Caki2 (cell line): Measurements from ENCODE around the gene ABCA13. TPM values are rescaled to one million over a fixed set of nuclear protein-coding genes. Genes with fewer than 3 reads are reported as not detected.

Source experiments
- DNase-seq: peaks from one replicate; pipeline ENCODE4 v3.0.0-alpha.2; 2015; ENCODE audit warnings: low read depth
- in situ Hi-C: cut with HindIII; loops from 2 replicates; pipeline ENCODE4 v1.10.0; 2016; ENCODE audit warnings: low sequenced_read_pairs, low pct_unique_long_range_greater_than_20kb, mixed read lengths
- total RNA-seq: library from RNA; depleted of rRNA; stranded (reverse); fragments of >200 nt; shearing (Covaris generic); gene quantifications from 2 replicates; pipeline ENCODE4 v1.2.3, GENCODE V29; 2014; ENCODE audit warnings: low replicate concordance

Gene ABCA13
- total RNA-seq, 1 experiment from 2014 or later, result 6.3 TPM

DNA sequence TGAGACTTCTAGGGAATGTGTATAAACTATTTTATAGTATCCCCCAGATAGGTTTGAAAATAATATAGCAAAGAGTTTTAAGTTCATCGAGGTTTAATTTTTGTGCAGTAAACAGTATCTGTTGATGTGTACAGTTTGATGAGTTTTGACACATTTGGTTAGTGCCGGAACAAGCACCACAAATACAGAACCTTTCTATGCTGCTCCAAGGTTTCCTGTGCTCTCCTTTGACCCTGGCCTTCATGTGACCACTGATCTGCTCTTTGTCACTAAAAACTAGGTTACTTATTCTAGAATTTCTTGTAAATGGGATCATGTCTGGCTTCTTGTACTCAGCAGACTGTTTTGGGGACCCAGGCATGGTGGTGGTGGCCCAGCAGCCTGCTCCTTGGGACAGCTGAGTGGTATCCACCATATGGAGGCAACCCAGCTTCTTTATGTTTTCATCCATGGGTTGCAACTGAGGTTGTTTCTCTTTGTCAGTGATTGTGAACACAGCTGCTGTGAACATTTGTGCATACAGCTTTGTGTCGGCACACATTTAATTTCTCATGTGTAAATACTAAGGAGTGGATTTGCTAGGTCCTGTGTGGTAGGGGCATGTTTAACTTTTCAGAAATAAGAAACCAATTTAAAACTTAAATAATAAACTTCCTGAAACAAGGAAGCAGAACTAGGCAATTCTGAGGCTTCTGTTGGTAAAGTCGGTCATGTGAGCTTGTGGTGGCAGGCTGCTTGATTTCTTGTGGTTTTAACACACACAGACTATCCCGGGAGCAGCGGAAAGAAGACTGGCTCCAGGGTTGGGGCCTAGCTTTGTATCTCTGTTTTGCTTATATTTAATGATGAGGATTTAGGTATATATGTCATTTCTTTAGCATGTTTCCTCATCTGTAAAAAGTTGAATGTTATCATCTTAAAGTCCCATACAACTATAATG, 219.4 kb downstream of the ABCA13 start:
- DNase-seq, result no peak
- in situ Hi-C loops, result no loop called here

- in situ Hi-C loops, result no loop called here
- DNase-seq, result no peak
These were observed 226.9 kb downstream of the ABCA13 start for GRCh38 chr7:48398191-48398590.

DNA sequence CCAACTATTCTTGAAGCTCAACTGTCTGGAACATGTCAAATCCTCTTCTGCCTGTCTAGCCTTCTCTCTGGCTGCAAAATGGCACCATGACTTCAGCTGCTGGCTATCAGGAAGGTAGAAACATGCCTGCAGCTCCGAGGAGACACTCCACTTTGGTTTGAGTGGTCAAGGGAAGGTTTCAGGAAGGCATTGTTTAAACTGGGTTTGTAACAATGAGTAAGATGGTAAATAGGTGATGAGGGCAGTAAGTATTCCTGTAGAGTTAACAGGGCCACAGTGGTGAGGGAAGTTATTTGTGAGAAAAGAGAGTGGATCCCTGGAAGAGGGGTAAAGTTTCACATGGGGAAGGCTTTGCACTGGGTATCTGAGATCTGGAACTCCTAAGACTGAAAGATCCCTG, 231.5 kb downstream of the ABCA13 start:
- no peak for DNase-seq
- in situ Hi-C loops, result no loop called here

GRCh38 chr7:48408731-48409130, 237.5 kb downstream of the ABCA13 start:
- in situ Hi-C loops, result no loop called here

DNA sequence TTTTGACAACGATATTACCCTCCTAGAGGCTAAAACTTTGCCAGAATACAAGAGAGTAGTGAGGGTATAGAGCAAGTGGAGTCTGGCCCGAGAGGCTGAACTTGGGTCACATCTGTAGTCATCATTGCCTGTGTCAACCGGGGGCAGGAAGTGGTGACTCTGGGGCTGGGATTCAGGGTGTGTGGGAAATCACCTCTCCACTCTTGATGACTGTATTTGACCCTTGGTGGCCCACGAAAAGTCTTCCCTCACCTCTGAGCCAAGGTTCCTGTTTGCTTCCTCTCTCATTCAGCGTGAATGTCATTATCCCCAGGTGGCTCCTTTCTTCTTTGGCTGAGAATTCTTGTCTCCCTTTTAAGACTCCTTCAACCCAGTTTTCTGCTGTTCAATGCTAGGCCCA, 240.4 kb downstream of the ABCA13 start:
- no peak for DNase-seq
- in situ Hi-C loops, result no loop called here

More at GRCh38 chr7:48408731-48409130, 237.5 kb downstream of the ABCA13 start:
- DNase-seq, result no peak

GRCh38 chr7:48414011-48414732, 242.9 kb downstream of the ABCA13 start:
- in situ Hi-C loops, result no loop called here
- no peak for DNase-seq

- DNase-seq, result no peak
- in situ Hi-C loops, result no loop called here
These were observed 245.2 kb downstream of the ABCA13 start for GRCh38 chr7:48416327-48416908.

DNA sequence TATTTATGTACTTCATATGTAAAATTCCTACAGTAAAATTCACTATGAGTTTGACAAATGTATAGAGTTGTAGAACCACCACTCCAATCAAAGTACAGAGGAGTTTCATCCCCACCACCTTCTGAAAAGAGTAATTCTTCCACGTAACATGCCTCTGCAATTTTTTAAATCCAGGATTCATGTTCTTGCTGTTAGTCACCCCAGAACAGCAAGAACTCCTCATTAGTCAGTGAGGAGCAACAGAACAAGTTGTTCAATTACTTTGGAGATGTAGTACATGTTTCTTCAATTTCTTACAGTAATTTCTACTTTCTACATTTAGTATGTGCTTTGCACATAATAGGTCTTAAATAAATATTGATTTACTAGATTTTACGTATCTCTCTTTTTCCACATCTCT, 248.1 kb downstream of the ABCA13 start:
- in situ Hi-C loops, result no loop called here
- no peak for DNase-seq

DNA sequence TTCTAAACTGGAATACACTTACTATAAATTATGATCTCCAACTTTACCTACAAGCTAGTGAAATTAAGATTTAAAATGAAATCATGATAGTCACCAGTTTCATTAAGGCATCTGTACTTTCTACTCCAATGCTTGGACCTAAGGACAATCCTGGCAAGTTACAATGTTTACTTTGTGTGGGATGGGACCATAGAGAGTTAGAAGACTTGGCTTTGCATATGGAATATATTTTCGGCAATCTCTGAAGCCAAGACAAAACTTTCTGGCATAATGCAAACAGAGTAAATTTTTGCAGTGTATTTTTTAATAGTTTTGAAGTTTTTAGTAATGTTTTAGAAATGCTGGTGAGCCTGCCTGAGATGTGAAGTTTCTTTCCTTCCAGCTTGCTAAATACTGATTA, 248.9 kb downstream of the ABCA13 start:
- in situ Hi-C loops, result no loop called here
- DNase-seq, result no peak

GRCh38 chr7:48421357-48421756, 250.1 kb downstream of the ABCA13 start:
- in situ Hi-C loops, result no loop called here
- DNase-seq, result peak; percentile 43

DNA sequence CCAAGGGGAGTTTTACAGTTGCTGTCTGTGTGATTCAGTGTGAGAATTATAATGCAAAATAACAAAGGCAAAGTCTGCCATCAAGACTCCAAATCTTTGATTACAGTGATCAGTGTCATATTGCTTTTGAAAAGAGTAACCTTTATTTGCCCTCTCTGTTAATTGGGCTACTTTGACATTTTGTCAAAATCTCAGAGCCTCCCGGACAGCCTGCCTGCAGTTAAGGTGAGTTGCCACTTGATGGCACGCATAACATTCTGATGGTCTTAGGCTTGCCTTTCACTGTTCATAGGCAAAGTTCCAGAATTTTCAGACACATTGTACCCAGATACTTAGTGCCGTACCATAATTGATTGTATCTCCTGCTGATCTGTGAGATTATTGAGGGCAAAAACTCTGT, 253.5 kb downstream of the ABCA13 start:
- peak; percentile 22 for DNase-seq
- in situ Hi-C loops, result no loop called here

GRCh38 chr7:48426331-48426965, 255.2 kb downstream of the ABCA13 start:
- in situ Hi-C loops, result no loop called here
- DNase-seq, result no peak

GRCh38 chr7:48426966-48427555, 255.8 kb downstream of the ABCA13 start:
- in situ Hi-C loops, result no loop called here
- peak; percentile 97 for DNase-seq

GRCh38 chr7:48427671-48428070, 256.4 kb downstream of the ABCA13 start:
- in situ Hi-C loops, result no loop called here
- DNase-seq, result no peak

GRCh38 chr7:48428091-48428684, 256.9 kb downstream of the ABCA13 start:
- DNase-seq, result peak; percentile 20
- in situ Hi-C loops, result no loop called here

DNA sequence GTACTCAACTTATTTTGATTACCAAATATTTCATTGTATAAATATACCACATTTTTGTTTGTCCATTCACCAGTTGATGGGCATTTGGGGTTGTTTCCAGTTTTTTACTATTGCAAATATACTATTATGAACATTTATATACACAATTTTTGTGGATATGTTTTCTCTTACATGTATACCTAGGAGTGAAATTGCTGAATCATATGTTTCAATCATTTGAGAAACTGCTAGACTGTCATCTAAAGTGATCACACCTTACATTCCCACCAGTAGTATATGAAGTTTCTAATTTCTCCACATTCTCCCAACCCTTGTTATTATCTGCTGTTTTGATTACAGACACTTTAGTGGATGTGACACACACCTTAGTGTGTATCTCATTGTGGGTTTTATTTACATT, 257.9 kb downstream of the ABCA13 start:
- no peak for DNase-seq
- in situ Hi-C loops, result no loop called here

DNA sequence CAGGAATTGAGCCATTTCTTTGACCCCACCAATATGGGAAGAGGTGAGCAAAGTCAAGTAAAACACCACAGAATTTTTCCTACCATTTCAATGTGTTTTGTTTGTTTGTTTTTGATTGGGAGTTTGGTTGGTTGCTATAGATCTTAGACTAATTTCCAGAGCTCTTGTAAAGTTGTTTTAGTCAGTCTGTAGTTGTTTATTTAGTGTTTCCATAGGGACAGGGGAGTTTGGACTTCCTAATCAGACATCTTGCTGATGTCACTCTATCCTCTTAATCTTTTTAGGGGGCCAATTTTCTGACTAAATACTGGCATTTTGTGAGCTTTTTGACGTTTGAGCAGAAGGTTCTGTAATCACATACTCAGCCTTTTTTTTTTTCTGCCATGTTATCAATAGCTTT, 266.9 kb downstream of the ABCA13 start:
- in situ Hi-C loops, result no loop called here
- peak; percentile 31 for DNase-seq
